ENCODE data around the gene ZDHHC14. TPM values are rescaled to one million over a fixed set of nuclear protein-coding genes. Genes with fewer than 3 reads are reported as not detected.

Gene ZDHHC14
- total RNA-seq, 4 donors from 2014 or later = 9.1 to 20.6 (median 12.5) TPM

DNA sequence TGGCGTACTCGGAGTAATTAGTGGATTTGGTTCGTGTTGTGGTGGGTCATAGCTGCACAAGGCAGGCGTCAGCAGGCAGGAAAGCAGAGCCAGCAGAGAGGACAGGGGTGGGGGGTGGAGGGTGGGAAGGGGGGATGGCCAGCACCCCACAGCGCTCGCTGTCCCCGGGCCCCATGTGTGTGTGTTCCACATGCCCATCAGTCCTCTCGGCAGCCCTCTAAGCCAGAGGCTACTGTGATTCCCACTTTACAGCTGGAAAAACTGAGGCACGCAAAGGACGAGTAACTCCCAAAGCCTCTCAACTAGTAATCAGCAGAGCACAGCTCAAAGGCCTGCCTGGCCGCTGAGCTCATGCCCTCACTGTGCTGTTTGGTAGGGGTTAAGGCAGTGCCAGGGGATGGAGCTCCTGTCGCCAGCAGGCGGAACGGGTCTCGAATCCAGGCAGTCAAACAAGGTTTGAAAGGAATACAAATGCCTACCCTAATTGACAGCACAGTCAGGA lies 175.2 kb downstream of the ZDHHC14 start:
- Histone ChIP-seq H3K9me3 (no peaks in the 10 kb centered on the region), H3K4me3 (no peak overlapping the region), H3K36me3 (no peaks in the 10 kb centered on the region), H3K27ac (peak overlapping the region in 3 of 4 donors; percentile 57 to 78 (median 59)), H3K27me3 (no peaks in the 10 kb centered on the region), H3K4me1 (peaks cover 0 to 33% (median 16%) of the 10 kb centered on the region in 4 donors)
- no peak for TF ChIP-seq POLR2A (IDR thresholded peaks at IDR 0.05)
- TF ChIP-seq, protein P1, sequence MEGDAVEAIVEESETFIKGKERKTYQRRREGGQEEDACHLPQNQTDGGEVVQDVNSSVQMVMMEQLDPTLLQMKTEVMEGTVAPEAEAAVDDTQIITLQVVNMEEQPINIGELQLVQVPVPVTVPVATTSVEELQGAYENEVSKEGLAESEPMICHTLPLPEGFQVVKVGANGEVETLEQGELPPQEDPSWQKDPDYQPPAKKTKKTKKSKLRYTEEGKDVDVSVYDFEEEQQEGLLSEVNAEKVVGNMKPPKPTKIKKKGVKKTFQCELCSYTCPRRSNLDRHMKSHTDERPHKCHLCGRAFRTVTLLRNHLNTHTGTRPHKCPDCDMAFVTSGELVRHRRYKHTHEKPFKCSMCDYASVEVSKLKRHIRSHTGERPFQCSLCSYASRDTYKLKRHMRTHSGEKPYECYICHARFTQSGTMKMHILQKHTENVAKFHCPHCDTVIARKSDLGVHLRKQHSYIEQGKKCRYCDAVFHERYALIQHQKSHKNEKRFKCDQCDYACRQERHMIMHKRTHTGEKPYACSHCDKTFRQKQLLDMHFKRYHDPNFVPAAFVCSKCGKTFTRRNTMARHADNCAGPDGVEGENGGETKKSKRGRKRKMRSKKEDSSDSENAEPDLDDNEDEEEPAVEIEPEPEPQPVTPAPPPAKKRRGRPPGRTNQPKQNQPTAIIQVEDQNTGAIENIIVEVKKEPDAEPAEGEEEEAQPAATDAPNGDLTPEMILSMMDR (IDR thresholded peaks at IDR 0.05) = no peak
- DNase-seq = no peak

GRCh38 chr6:157556671-157557430 lies 175.9 kb downstream of the ZDHHC14 start:
- peak overlapping the region; percentile 28 to 78 (median 58) for H3K27ac ChIP-seq

DNA sequence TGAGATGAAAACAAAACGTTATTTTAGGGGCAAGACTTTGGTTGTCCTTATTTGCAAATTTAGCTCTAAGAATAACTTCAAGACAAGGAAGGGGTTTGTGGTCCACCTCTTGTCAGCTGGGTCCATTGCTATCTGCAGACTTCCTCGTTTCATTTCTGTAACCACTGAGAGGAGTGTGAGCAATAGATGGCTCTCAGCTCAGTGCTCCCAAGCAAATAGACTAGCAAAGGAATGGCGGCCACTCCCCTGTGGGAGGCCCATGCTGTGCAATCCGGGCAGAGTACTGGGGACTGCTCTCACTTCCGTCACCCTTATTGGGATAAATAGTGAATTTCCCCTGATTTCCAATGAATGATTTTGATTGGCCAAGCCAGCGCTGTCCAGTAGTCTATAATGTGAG lies 176.6 kb downstream of the ZDHHC14 start:
- H3K27ac ChIP-seq = peak overlapping the region in 3 of 4 donors; percentile 28 to 78 (median 43)
- no peaks in the 10 kb centered on the region for H3K36me3 ChIP-seq
- H3K27me3 ChIP-seq = no peaks in the 10 kb centered on the region
- DNase-seq = peak in 2 of 3 donors; percentile 52 to 73
- H3K9me3 ChIP-seq = no peaks in the 10 kb centered on the region
- peaks cover 0 to 38% (median 18%) of the 10 kb centered on the region in 4 donors for H3K4me1 ChIP-seq
- H3K4me3 ChIP-seq = no peak overlapping the region
- no peak for TF ChIP-seq POLR2A (IDR thresholded peaks at IDR 0.05)
- TF ChIP-seq, protein P1 (IDR thresholded peaks at IDR 0.05) = no peak

More at GRCh38 chr6:157556671-157557430, 175.9 kb downstream of the ZDHHC14 start:
- peak in 1 of 3 donors; percentile 56 for DNase-seq
- TF ChIP-seq, protein P1 (IDR thresholded peaks at IDR 0.05) = no peak
- no peak for TF ChIP-seq POLR2A (IDR thresholded peaks at IDR 0.05)
- Histone ChIP-seq H3K9me3 (no peaks in the 10 kb centered on the region), H3K4me1 (peaks cover 0 to 33% (median 15%) of the 10 kb centered on the region in 4 donors), H3K36me3 (no peaks in the 10 kb centered on the region), H3K4me3 (no peak overlapping the region), H3K27me3 (no peaks in the 10 kb centered on the region)

GRCh38 chr6:157558049-157558448 lies 177.1 kb downstream of the ZDHHC14 start:
- no peak for TF ChIP-seq POLR2A (IDR thresholded peaks at IDR 0.05)
- TF ChIP-seq, protein P1 (IDR thresholded peaks at IDR 0.05) = no peak
- H3K27ac ChIP-seq = peak overlapping the region in 2 of 4 donors; percentile 43 to 78
- peaks cover 0 to 41% (median 20%) of the 10 kb centered on the region in 4 donors for H3K4me1 ChIP-seq
- DNase-seq = no peak
- H3K27me3 ChIP-seq = no peaks in the 10 kb centered on the region
- H3K9me3 ChIP-seq = no peaks in the 10 kb centered on the region
- no peak overlapping the region for H3K4me3 ChIP-seq
- H3K36me3 ChIP-seq = no peaks in the 10 kb centered on the region

DNA sequence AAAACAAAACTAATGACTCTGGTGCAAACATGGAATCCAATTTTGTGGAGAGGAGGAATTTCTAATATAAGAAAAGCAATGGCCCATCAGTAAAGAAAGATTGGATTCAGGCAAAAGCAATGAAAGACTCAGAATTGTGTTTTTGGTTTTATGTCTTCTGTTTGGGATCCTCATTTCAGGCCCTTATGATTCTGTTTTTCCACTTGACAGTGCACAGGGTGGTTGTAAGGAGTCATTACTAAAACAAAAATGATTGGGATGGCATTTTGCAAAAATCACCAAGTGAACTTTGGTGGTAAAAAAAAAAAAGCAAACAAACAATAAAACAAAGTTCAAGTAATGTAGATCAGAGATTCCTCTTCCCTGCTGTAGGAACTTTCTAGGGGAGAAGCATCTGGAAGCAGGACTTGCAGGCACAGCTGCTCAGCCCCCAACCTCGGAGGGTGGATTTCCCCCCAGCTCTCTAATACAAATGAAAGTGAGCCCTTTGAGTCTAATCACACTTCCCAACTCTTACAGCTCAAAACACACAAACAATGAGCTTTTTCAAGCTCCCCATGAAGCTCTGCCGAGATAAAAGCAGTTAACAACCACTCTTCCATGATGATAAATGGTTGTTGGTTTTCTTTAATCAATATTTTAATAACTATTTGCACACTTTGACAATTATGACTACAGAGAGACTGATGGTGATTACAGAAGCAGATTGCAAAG lies 177.7 kb downstream of the ZDHHC14 start:
- Histone ChIP-seq H3K4me3 (no peak overlapping the region), H3K27ac (peak overlapping the region in 1 of 4 donors; percentile 78), H3K36me3 (no peaks in the 10 kb centered on the region), H3K27me3 (no peaks in the 10 kb centered on the region), H3K9me3 (no peaks in the 10 kb centered on the region), H3K4me1 (peaks cover 0 to 47% (median 22%) of the 10 kb centered on the region in 4 donors)
- no peak for DNase-seq
- no peak for TF ChIP-seq POLR2A (IDR thresholded peaks at IDR 0.05)
- TF ChIP-seq, protein P1 (IDR thresholded peaks at IDR 0.05) = no peak

All from Peyer's patch (tissue), 4 donors.